GM18499 (cell line): Measurements from ENCODE around the gene VAMP1.

Experiments
- ATAC-seq: cut with Tn5 transposase; IDR thresholded peaks from one replicate; pipeline ENCODE4 v1.9.1; 2021; ENCODE audit warnings: moderate number of reproducible peaks; ENCODE audit not compliant: insufficient read depth, unreplicated experiment

VAMP1 gene

GRCh38 chr12:6452245-6452943 is 18.1 kb downstream of the VAMP1 start:
- no peak for ATAC-seq

DNA sequence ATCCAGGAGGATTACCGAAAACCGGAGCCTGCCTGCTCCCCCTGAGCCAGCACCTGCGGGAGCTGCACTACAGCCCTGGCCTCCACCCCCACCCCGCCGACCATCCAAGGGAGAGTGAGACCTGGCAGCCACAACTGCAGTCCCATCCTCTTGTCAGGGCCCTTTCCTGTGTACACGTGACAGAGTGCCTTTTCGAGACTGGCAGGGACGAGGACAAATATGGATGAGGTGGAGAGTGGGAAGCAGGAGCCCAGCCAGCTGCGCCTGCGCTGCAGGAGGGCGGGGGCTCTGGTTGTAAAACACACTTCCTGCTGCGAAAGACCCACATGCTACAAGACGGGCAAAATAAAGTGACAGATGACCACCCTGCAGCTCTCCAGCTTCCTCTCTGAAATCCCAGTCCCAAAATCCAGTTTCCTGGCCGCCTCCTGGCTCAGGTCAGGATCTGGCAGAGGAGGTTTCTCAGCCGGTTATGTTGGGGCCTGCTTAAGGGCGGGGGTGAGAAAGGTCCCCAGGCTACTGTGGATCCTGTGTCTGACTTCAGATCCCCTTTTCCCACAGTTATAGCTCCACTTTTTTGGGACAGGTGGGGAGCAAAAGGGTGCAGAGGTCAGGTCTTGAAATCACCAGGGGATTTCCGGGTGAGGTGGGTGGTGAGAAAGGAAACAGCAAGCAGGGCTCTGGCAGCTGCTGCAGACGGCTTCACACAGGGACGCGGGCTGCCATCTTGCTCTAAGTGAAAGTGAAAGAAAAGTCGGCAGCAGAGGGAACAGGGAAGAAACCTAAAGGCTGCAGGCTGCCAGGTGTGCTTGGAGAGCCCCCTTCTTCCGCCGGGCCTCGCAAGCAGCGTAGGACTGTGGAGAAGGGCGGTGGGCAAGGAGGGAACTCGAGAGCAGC is 18.9 kb downstream of the VAMP1 start, which contains the start of gene TAPBPL:
TAPBPL (plus strand) TSS at position 695 of the 897 bp plus-strand sequence. CDS start 207 bp downstream, outside the sequence.
- no peak for ATAC-seq

GRCh38 chr12:6450869-6451347 is 19.6 kb downstream of the VAMP1 start:
- no peak for ATAC-seq

GRCh38 chr12:6450091-6450868 is 20.2 kb downstream of the VAMP1 start:
- no peak for ATAC-seq

DNA sequence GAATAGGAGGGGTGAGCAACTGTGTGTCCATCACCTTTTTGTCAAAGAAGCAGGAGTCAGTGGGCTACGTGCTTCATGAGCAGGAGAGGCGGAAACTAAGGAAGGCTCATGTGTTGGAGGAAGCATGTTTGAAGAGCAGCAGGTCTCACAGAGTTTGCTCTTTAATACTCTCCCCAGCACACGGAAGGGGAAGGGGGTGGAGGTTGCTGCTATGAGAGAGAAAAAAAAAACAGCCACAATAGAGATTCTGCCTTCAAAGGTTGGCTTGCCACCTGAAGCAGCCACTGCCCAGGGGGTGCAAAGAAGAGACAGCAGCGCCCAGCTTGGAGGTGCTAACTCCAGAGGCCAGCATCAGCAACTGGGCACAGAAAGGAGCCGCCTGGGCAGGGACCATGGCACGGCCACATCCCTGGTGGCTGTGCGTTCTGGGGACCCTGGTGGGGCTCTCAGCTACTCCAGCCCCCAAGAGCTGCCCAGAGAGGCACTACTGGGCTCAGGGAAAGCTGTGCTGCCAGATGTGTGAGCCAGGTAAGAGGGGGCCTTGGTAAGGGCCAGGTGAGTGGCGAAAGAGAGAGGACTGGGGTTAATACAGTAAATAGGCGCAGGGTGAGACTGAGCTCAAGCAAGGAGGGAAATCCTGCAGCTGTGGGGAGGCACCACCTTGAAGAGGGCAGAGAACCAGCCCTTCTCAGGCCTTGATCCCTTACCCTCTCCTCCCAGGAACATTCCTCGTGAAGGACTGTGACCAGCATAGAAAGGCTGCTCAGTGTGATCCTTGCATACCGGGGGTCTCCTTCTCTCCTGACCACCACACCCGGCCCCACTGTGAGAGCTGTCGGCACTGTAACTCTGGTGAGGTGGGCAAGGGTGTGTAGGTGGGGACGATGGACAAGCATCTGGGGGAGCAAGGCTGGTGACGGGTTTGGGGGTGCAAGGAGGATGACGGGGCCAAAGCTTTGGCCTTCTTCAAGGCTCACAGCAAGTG is 25.5 kb downstream of the VAMP1 start, which contains the start of gene CD27:
CD27 (plus strand) TSS at position 252 of the 985 bp plus-strand sequence; CDS start at position 393, 141 bp downstream.
- no peak for ATAC-seq

DNA sequence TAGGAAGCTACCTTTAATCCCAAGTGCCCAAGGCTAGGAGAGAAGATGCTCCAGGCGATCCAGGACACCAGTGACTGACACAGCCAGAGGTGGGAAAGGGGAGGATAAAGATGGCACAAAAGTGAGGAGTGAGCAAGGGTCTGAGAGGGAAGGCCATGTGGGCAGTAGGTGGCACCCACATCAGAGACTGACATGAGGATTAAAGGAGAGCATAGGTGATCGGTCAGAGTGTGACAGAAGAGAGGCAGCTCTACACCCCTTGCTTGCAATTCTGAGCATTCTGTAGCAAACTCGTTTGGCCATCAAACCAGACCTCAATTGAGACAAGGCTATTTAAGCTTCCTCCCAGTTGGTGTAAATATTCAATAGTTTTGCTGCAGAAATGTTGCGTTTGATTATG is 26.4 kb downstream of the VAMP1 start:
- ATAC-seq: no peak

DNA sequence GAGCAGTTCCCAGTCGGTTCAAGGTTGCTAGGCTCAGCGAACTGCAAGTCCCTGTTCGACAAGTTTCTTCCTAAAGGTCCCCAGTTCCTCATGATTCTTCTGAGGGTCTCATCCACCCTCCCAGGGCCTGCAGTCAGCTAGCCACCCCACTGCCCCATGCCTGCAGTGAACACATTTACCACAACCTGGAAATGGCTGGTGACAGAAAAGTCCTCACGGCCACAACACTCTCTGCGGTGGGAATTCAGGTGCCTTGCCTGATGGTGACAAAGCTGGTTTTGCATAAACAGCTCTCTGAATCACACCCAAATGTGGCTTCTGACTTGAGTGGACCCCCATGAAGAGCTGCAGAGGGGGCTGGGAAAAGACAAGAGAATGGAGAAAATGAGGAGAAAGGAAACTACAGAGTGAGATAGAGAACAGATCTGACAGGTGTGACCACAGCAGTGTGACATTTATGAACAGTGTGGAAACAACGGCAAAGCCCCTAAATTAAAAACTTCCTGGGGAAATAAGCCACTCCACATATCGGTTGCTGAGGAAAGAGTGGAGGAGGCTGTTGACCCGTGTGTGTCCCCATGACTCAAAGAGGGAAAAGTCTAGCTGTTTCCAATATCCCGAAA is 27.0 kb downstream of the VAMP1 start:
- no peak for ATAC-seq

GRCh38 chr12:6442836-6443235 is 27.6 kb downstream of the VAMP1 start:
- ATAC-seq: no peak

- ATAC-seq: no peak
Observed at GRCh38 chr12:6440391-6440790, 30.1 kb downstream of the VAMP1 start.

- ATAC-seq: no peak
Observed at GRCh38 chr12:6438345-6438744, 32.1 kb downstream of the VAMP1 start.

- no peak for ATAC-seq
Observed at GRCh38 chr12:6437586-6437985, 32.9 kb downstream of the VAMP1 start.

- no peak for ATAC-seq
Observed at GRCh38 chr12:6435961-6436715, 34.3 kb downstream of the VAMP1 start.

DNA sequence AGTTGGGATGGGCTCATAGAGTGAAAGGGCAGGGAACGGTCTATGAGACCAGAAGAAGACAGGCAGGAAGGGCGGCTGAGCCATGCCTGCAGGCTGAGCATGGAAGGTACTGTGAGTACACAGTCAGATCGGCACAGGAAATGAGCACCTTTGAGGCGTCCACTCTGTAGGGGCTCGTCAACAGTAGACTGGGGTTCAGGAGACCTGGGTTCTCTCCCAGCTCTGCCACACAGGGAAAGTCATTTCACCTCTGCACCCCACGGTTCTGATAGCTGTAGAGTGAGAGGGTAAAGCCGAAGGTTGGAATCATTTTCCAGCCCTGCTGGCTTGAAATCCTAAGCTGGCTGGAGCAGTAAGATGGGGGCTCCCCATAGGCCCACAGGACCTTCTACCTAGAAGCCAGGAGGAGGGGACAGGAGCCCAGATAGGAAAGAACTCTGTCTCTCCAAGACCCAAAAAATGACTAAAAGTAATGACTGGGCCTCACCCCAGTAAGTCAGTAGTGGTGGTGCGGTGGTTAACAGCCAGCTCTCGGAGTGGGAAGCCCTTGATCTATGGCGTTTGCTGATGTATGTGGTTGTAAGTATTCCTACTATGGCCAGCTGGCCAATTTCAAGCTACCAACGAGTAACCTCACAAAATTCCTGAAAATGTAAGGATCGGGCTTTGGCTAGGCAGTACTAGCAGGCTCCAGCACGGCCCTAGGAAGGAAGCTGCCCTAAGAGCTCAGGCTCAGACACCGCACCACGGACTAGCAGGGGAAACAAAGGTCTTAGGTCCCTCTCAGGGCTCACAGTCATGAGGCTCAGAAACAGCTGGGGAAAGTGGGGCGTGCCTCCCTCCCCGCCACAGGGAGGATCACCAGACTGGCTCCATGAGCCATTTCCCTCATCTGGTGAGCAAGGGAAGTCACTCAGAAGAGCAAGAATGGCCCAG is 36.0 kb downstream of the VAMP1 start:
- no peak for ATAC-seq

GRCh38 chr12:6432991-6433390 is 37.5 kb downstream of the VAMP1 start:
- no peak for ATAC-seq

DNA sequence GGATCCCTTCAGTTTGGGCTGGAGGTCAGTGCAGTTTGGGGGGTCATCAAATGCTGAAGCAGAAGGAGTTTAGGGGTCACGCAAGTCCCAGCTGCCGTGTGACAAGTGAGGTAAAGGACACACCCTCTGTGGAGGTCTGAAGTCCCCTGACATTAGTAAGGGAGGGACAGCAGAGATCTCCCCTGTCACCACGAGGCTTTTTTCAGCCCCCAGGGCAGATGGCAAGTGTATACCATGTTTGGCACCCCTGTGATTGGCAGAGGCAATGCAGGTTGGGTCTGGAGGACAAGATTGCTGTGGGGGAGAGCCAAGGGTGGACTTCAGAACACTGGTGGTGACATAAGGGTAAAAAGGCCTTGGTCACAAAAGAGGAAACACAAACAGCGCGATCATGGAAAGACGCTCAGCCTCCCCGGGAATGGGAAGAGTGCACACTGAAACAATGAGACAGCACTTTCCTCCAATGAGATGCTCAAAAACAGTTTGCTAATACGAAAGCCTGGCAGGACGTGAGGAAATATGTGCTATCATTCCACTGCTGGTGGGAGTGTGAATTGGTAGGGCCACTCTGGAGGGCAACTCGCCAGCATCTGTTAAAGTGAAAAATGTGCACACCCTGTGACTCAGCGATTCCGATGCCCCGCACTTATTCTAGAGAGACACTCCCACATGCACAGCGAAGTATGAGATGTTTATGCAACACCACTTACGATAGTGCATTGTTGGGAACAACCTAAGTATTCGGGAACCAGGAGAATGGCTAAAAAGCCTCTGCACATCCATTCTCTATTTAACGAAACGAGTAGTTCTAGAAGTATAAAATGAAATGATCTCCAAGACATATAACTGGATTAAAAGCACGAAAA is 40.1 kb downstream of the VAMP1 start:
- ATAC-seq: no peak

DNA sequence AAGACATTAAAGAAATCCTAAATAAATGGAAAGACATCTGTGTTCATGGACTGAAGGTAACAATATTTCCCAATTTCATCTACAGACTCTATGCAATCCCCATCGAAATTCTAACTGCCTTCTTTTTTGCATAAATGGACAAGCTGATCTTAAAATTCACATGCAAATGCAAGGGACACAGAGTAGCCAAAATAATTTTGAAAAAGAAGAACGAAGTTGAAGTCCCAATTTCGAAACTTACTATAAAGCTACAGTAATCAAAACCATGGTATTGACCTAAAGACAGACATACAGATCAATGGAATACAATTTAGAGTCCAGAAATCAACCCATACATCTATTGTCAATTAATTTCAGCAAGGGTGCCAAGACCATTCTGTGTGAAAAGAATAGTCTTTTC is 42.2 kb downstream of the VAMP1 start:
- ATAC-seq: no peak
